ENCODE measurements around the gene GJD2.

The GJD2 gene

GRCh38 chr15:34738002-34738401, 16.8 kb downstream of the GJD2 start:
- Histone ChIP-seq H3K4me3 (ENCODE audit: low read depth, low read length, poor library complexity, severe bottlenecking) (no peak overlapping the region), H4K20me1 (ENCODE audit: insufficient read depth, low read length) (no peaks in the 10 kb centered on the region), H3K9ac (ENCODE audit: low read length) (no peak overlapping the region), H3K9me2 (ENCODE audit: low read depth, low read length) (no peaks in the 10 kb centered on the region), H3K79me2 (ENCODE audit: insufficient read depth, low read length) (no peaks in the 10 kb centered on the region), H3K36me3 (ENCODE audit: insufficient read depth, low read length) (no peaks in the 10 kb centered on the region), H3K4me1 (ENCODE audit: insufficient read depth, low read length, severe bottlenecking) (no peaks in the 10 kb centered on the region), H3K9me3 (ENCODE audit: low read length) (no peaks in the 10 kb centered on the region), H3K27ac (ENCODE audit: low read depth, low read length, poor library complexity, severe bottlenecking) (no peak overlapping the region), H3K4me2 (ENCODE audit: low read length) (no peak overlapping the region), H3F3A (ENCODE audit: insufficient read depth, low read length) (no peaks in the 10 kb centered on the region), H2AFZ (ENCODE audit: low read length) (no peak overlapping the region), H3K27me3 (ENCODE audit: insufficient read depth, low read length) (no peaks in the 10 kb centered on the region)
- TF ChIP-seq EZH2 (IDR thresholded peaks at IDR 0.05; ENCODE audit: borderline replicate concordance, low read length) (no peak), CTCF (IDR thresholded peaks at IDR 0.05; ENCODE audit: low read length) (no peak)

GRCh38 chr15:34737477-34737876, 17.3 kb downstream of the GJD2 start:
- H3F3A ChIP-seq (ENCODE audit: insufficient read depth, low read length), result no peaks in the 10 kb centered on the region
- H3K9ac ChIP-seq (ENCODE audit: low read length), result no peak overlapping the region
- H2AFZ ChIP-seq (ENCODE audit: low read length), result no peak overlapping the region
- no peaks in the 10 kb centered on the region for H3K9me2 ChIP-seq (ENCODE audit: low read depth, low read length)
- TF ChIP-seq CTCF (IDR thresholded peaks at IDR 0.05; ENCODE audit: low read length) (no peak), EZH2 (IDR thresholded peaks at IDR 0.05; ENCODE audit: borderline replicate concordance, low read length) (no peak)
- H3K36me3 ChIP-seq (ENCODE audit: insufficient read depth, low read length), result no peaks in the 10 kb centered on the region
- H3K4me1 ChIP-seq (ENCODE audit: insufficient read depth, low read length, severe bottlenecking), result no peaks in the 10 kb centered on the region
- no peak overlapping the region for H3K4me2 ChIP-seq (ENCODE audit: low read length)
- H3K27ac ChIP-seq (ENCODE audit: low read depth, low read length, poor library complexity, severe bottlenecking), result no peak overlapping the region
- no peaks in the 10 kb centered on the region for H3K27me3 ChIP-seq (ENCODE audit: insufficient read depth, low read length)
- no peak overlapping the region for H3K4me3 ChIP-seq (ENCODE audit: low read depth, low read length, poor library complexity, severe bottlenecking)
- H3K9me3 ChIP-seq (ENCODE audit: low read length), result no peaks in the 10 kb centered on the region
- H4K20me1 ChIP-seq (ENCODE audit: insufficient read depth, low read length), result no peaks in the 10 kb centered on the region
- H3K79me2 ChIP-seq (ENCODE audit: insufficient read depth, low read length), result no peaks in the 10 kb centered on the region

- Histone ChIP-seq H3K36me3 (ENCODE audit: insufficient read depth, low read length) (no peaks in the 10 kb centered on the region), H3K4me1 (ENCODE audit: insufficient read depth, low read length, severe bottlenecking) (no peaks in the 10 kb centered on the region), H3K27ac (ENCODE audit: low read depth, low read length, poor library complexity, severe bottlenecking) (no peak overlapping the region), H3K9ac (ENCODE audit: low read length) (no peak overlapping the region), H3K4me2 (ENCODE audit: low read length) (no peak overlapping the region), H3K9me2 (ENCODE audit: low read depth, low read length) (no peaks in the 10 kb centered on the region), H3K9me3 (ENCODE audit: low read length) (no peaks in the 10 kb centered on the region), H3K27me3 (ENCODE audit: insufficient read depth, low read length) (no peaks in the 10 kb centered on the region), H4K20me1 (ENCODE audit: insufficient read depth, low read length) (no peaks in the 10 kb centered on the region), H2AFZ (ENCODE audit: low read length) (no peak overlapping the region), H3K4me3 (ENCODE audit: low read depth, low read length, poor library complexity, severe bottlenecking) (no peak overlapping the region), H3K79me2 (ENCODE audit: insufficient read depth, low read length) (no peaks in the 10 kb centered on the region), H3F3A (ENCODE audit: insufficient read depth, low read length) (no peaks in the 10 kb centered on the region)
- TF ChIP-seq CTCF (IDR thresholded peaks at IDR 0.05; ENCODE audit: low read length), result no peak
- no peak for TF ChIP-seq EZH2 (IDR thresholded peaks at IDR 0.05; ENCODE audit: borderline replicate concordance, low read length)
These were observed 20.5 kb downstream of the GJD2 start for GRCh38 chr15:34734303-34734702.
